Skeletal muscle satellite cell (primary cell): Measurements from ENCODE around the gene PDGFB.
A peak's percentile ranks its signal among the peaks of the same experiment; 100 is the strongest.

Source experiments
- H3K27me3 ChIP-seq: 2 replicates; pipeline ENCODE4 v1.7.0; 2013; ENCODE audit warnings: low read length; ENCODE audit not compliant: control insufficient read depth, insufficient read depth
- H3K36me3 ChIP-seq: 2 replicates; pipeline ENCODE4 v1.7.0; 2013; ENCODE audit warnings: mild to moderate bottlenecking, control low read depth, low read length; ENCODE audit not compliant: insufficient read depth
- H3K4me1 ChIP-seq: 2 replicates; pipeline ENCODE4 v1.7.0; 2013; ENCODE audit warnings: low read length; ENCODE audit not compliant: control insufficient read depth, insufficient read depth
- H3K4me2 ChIP-seq: 2 replicates; pipeline ENCODE4 v1.7.0; 2013; ENCODE audit warnings: mild to moderate bottlenecking, low read length
- H3K4me3 ChIP-seq: 2 replicates; pipeline ENCODE4 v1.7.0; 2013; ENCODE audit warnings: low read length
- H3K9ac ChIP-seq: 2 replicates; pipeline ENCODE4 v1.7.0; 2013; ENCODE audit warnings: mild to moderate bottlenecking, low read depth, low read length, moderate library complexity
- H3K9me3 ChIP-seq: replicated peaks from 2 replicates; pipeline ENCODE4 v1.7.0; 2013; ENCODE audit warnings: mild to moderate bottlenecking, control low read depth, low read length

PDGFB gene

DNA sequence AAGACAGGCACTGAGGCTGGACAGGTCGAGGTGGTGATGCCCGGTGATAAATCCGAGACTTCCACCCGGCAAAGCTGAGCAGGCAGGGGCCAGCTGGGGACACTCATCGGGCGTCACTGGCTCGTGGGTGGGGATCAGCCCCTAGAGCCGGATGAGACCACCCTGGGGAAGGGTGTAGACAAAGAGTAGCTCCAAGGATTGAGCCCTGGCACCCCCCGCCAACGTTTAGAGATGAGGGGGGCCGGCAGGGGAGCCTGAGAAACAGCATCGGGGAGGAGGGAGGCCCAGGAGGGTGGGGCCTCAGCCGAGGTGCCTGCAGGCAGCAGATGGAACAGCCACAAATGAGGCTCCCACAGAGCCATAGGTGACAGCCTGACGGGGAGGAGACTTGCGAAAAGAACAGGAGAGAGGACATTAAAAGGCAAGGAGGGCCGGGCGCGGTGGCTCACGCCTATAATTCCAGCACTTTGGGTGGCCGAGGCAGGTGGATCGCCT lies 64.9 kb downstream of the PDGFB start:
- H3K4me3 ChIP-seq: no peak overlapping the region
- no peaks in the 10 kb centered on the region for H3K9me3 ChIP-seq
- no peak overlapping the region for H3K9ac ChIP-seq
- H3K27me3 ChIP-seq: no peaks in the 10 kb centered on the region
- H3K4me2 ChIP-seq: no peak overlapping the region
- H3K4me1 ChIP-seq: peaks cover 64% of the 10 kb centered on the region
- H3K36me3 ChIP-seq: no peaks in the 10 kb centered on the region

GRCh38 chr22:39179401-39179827 lies 65.4 kb downstream of the PDGFB start:
- H3K4me1 ChIP-seq: peaks cover 64% of the 10 kb centered on the region

DNA sequence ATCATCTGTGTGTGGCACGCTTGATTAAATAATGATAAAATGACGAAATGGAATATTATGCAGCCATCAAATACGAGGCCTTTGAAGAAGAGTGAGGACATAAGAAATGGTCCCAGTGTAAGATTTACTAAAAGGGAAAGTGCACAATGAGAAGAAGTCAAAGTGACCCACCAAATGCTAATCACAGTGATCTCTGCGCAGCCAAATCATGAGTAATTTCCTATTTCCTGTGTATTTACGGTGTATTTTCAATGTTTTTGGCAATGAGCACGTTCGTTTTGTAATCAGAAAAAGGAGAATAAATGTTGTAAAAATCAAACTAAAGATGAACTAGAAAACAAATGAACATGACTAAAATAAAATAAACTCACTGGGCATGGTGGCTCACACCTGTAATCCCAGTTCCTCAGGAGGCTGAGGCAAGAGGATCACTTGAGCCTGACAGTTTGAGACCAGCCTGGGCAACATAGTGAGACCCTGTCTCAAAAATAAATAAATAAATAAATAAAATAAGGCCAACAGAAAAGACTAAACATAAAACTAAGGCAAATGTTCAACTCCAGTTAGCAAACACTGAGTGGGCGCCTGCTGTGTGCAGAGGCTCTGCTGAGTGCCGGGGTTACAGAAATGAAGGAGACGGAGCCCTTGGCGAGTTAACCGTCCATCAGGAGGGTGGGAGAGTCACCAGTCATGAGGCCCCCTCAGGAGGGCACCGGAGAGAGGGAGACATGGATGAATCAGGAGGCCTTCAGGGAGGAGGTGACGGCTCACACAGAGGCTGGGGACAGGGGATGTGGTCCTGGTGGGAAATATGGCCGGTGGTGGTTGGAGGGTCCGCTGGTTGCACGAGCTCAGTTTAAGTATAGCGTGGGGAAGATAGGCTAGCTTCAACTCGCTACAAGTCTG lies 66.3 kb downstream of the PDGFB start:
- Histone ChIP-seq H3K9me3 (no peaks in the 10 kb centered on the region), H3K4me2 (peak overlapping the region; percentile 54), H3K4me1 (peaks cover 66% of the 10 kb centered on the region), H3K27me3 (no peaks in the 10 kb centered on the region), H3K4me3 (no peak overlapping the region), H3K9ac (peak overlapping the region; percentile 83), H3K36me3 (no peaks in the 10 kb centered on the region)

More at GRCh38 chr22:39179401-39179827, 65.4 kb downstream of the PDGFB start:
- no peaks in the 10 kb centered on the region for H3K9me3 ChIP-seq
- no peak overlapping the region for H3K4me2 ChIP-seq
- H3K9ac ChIP-seq: no peak overlapping the region
- H3K27me3 ChIP-seq: no peaks in the 10 kb centered on the region
- no peak overlapping the region for H3K4me3 ChIP-seq
- no peaks in the 10 kb centered on the region for H3K36me3 ChIP-seq

DNA sequence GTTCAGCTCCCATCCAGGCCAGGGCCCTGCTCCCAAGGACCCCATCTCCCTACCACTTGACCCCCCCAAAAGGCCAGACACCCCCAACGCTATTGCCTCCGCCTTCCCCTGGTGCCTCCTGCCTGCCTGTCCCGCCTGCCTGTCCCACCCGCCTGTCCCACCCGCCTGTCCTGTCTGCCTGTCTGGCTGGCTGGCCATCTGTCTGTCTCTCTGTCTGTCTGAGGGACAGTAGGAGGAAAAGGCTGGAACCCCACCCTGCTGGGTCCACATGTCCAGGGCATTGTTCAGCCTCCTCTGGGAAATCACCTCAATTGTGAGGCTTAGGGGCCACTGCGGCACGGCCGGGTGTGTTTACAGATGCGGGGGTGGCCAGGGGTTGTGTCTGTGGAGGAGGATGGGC lies 67.0 kb downstream of the PDGFB start:
- H3K4me2 ChIP-seq: peak overlapping the region; percentile 54

DNA sequence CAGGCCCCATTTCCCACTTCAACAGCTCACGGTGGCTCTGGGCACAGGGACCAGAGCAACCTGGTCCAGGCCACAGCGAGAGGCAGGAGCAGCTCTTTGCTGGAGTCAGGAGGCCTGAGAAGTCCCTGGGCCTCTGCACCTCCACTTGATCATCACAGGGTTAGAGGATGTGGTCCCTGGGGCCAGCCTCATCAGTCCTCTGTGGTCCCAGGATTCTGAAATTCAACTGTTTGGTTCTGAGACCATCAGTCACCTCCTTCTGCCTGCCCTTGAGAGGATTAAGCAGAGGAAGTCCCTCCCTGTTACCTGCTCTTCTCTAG lies 67.4 kb downstream of the PDGFB start:
- Histone ChIP-seq H3K36me3 (no peaks in the 10 kb centered on the region), H3K4me3 (no peak overlapping the region), H3K4me1 (peaks cover 72% of the 10 kb centered on the region), H3K27me3 (no peaks in the 10 kb centered on the region), H3K9me3 (no peaks in the 10 kb centered on the region), H3K4me2 (peak overlapping the region; percentile 54), H3K9ac (peak overlapping the region; percentile 83)

More for the DNA sequence above, 67.0 kb downstream of the PDGFB start:
- Histone ChIP-seq H3K27me3 (no peaks in the 10 kb centered on the region), H3K9me3 (no peaks in the 10 kb centered on the region), H3K9ac (peak overlapping the region; percentile 83), H3K4me3 (no peak overlapping the region), H3K4me1 (peaks cover 72% of the 10 kb centered on the region), H3K36me3 (no peaks in the 10 kb centered on the region)

DNA sequence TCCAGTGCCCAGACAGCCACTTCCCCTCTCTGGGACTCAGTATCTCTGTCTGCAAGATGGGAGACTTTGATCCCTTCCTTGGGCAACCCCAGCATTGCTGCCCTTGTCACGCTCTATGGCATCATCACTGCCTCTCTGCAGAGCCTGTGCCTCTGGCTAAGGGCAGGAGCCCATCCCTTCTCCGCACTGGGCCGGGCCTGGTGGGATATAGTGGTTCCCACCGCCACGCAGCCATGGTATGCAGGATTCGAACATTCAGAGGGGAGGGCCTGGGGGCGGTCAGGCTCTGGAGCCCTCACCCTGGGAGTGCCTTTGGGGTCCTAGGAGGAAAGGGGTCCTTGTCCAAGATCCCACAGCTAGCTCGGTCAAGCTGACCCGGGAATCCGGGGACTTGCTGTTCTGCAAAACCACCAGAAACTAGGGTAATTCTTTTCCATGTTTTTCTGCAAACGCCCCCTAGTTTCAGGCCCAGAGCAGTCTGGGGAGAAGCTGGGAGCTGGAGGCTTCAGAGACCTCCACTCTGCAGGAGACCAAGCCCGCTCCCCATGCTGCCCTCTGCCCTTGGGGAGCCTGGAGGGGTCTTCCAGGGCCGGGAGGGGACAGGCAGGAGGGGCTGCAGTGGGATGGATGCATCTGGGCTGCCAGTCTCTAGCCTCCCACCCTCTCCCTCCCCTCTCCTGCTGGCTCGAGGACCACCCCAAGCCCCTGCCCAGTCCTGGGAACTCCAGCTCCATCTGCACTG lies 67.9 kb downstream of the PDGFB start:
- peaks cover 76% of the 10 kb centered on the region for H3K4me1 ChIP-seq

DNA sequence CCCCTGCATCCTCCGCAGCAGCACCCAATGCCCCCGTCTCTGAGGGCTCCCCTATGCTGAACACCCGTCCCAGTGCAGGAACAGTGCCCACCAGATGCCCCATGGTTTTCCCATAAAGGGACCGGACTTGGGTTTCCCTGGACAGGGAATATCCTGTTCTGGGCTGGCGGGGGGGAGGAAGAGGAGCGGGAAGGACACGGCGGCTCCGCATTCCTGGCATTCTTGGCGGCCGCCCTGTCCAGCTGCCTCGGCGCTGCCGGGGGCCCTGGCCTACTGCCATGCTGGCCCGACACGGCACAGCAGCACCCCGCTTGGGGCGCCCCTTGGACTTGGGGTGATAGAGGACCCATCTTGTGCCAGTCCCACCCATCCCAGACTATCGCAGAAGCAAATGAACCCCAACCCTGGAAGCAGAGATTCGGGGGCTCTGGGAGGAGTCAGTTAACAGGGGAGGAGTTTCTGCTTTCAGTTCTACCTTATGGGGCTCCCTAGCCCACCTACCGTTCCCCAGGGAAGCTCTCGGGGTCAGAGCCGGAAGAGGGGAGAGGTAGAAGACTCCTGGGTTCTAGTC lies 68.6 kb downstream of the PDGFB start:
- H3K4me3 ChIP-seq: no peak overlapping the region
- H3K9ac ChIP-seq: peak overlapping the region; percentile 83
- no peaks in the 10 kb centered on the region for H3K9me3 ChIP-seq
- no peaks in the 10 kb centered on the region for H3K27me3 ChIP-seq
- H3K36me3 ChIP-seq: no peaks in the 10 kb centered on the region
- H3K4me1 ChIP-seq: peaks cover 83% of the 10 kb centered on the region
- peak overlapping the region; percentile 49 for H3K4me2 ChIP-seq

More for the DNA sequence above, 67.9 kb downstream of the PDGFB start:
- Histone ChIP-seq H3K9ac (peak overlapping the region; percentile 83), H3K27me3 (no peaks in the 10 kb centered on the region), H3K36me3 (no peaks in the 10 kb centered on the region), H3K4me2 (peak overlapping the region; percentile 49), H3K4me3 (no peak overlapping the region), H3K9me3 (no peaks in the 10 kb centered on the region)

GRCh38 chr22:39175353-39176142 lies 69.2 kb downstream of the PDGFB start:
- Histone ChIP-seq H3K4me1 (peaks cover 87% of the 10 kb centered on the region), H3K9ac (peak overlapping the region; percentile 83), H3K4me3 (no peak overlapping the region), H3K4me2 (peak overlapping the region; percentile 49), H3K9me3 (no peaks in the 10 kb centered on the region), H3K36me3 (no peaks in the 10 kb centered on the region), H3K27me3 (no peaks in the 10 kb centered on the region)

GRCh38 chr22:39174498-39175352 lies 70.1 kb downstream of the PDGFB start:
- Histone ChIP-seq H3K4me1 (peaks cover 84% of the 10 kb centered on the region), H3K4me2 (peak overlapping the region; percentile 41), H3K9ac (peak overlapping the region; percentile 83), H3K27me3 (no peaks in the 10 kb centered on the region), H3K9me3 (no peaks in the 10 kb centered on the region), H3K36me3 (no peaks in the 10 kb centered on the region), H3K4me3 (peak overlapping the region; percentile 7)

- H3K9ac ChIP-seq: peak overlapping the region; percentile 83
- no peaks in the 10 kb centered on the region for H3K27me3 ChIP-seq
- H3K4me2 ChIP-seq: peak overlapping the region; percentile 41
- peak overlapping the region; percentile 7 for H3K4me3 ChIP-seq
- peaks cover 76% of the 10 kb centered on the region for H3K4me1 ChIP-seq
- no peaks in the 10 kb centered on the region for H3K9me3 ChIP-seq
- no peaks in the 10 kb centered on the region for H3K36me3 ChIP-seq
Observed at GRCh38 chr22:39173787-39174497, 70.8 kb downstream of the PDGFB start.
